GM21717 (cell line): ENCODE measurements around the gene ADM5.

Source experiments
- ATAC-seq: cut with Tn5 transposase; IDR thresholded peaks from one replicate; pipeline ENCODE4 v1.9.1; 2021; ENCODE audit warnings: mild to moderate bottlenecking, moderate library complexity; ENCODE audit not compliant: unreplicated experiment

ADM5 gene

GRCh38 chr19:49658139-49658517 lies 31.3 kb upstream of the ADM5 start:
- ATAC-seq = no peak

GRCh38 chr19:49658566-49659442 lies 30.6 kb upstream of the ADM5 start:
- ATAC-seq = no peak

GRCh38 chr19:49660338-49660961 lies 28.9 kb upstream of the ADM5 start:
- no peak for ATAC-seq

GRCh38 chr19:49662011-49662410 lies 27.4 kb upstream of the ADM5 start:
- ATAC-seq = no peak

- no peak for ATAC-seq
Measured at GRCh38 chr19:49663224-49663623, 26.2 kb upstream of the ADM5 start.

- ATAC-seq = no peak
Measured at GRCh38 chr19:49664171-49665035, 25.0 kb upstream of the ADM5 start.

- ATAC-seq = no peak
Measured at GRCh38 chr19:49665036-49665350, 24.4 kb upstream of the ADM5 start.

GRCh38 chr19:49665351-49666119 lies 23.9 kb upstream of the ADM5 start, which contains the start of the genes BCL2L12 and IRF3:
BCL2L12 (plus strand) TSS chr19:49665933; CDS start chr19:49666693, 760 bp downstream.
IRF3 (minus strand) TSS chr19:49665857; CDS start chr19:49664838, 1,019 bp downstream.
- peak; percentile 51 for ATAC-seq

- ATAC-seq = no peak
Measured at GRCh38 chr19:49666120-49666444, 23.3 kb upstream of the ADM5 start.

GRCh38 chr19:49667473-49667872 lies 21.9 kb upstream of the ADM5 start:
- ATAC-seq = no peak

- no peak for ATAC-seq
Measured at GRCh38 chr19:49669516-49669915, 19.9 kb upstream of the ADM5 start.

- no peak for ATAC-seq
Measured at GRCh38 chr19:49672131-49672919, 17.1 kb upstream of the ADM5 start.

GRCh38 chr19:49676136-49676783 lies 13.1 kb upstream of the ADM5 start:
- ATAC-seq = no peak

GRCh38 chr19:49676784-49677230 lies 12.6 kb upstream of the ADM5 start:
- ATAC-seq = peak; percentile 55

- ATAC-seq = peak; percentile 2
Measured at GRCh38 chr19:49677231-49677900, 12.0 kb upstream of the ADM5 start, which contains the start of gene PRMT1. PRMT1 (plus strand) TSS chr19:49677271; CDS start chr19:49677281, 10 bp downstream.

GRCh38 chr19:49677901-49678674 lies 11.3 kb upstream of the ADM5 start:
- no peak for ATAC-seq

GRCh38 chr19:49678985-49679770 lies 10.2 kb upstream of the ADM5 start:
- no peak for ATAC-seq
